SU-DHL-6 (cell line): Measurements from ENCODE around the gene OLIG2.

Source experiments
- H2AFZ ChIP-seq: fragments of 200-600 bp; sonication (generic); 2 replicates; pipeline ENCODE4 v1.6.1; 2014; ENCODE audit warnings: low read depth, mild to moderate bottlenecking, moderate library complexity, mixed read lengths, antibody characterized with exemption, low read length; ENCODE audit not compliant: severe bottlenecking
- H3F3A ChIP-seq: fragments of 200-600 bp; shearing (Covaris generic); 2 replicates; pipeline ENCODE4 v1.6.0; 2016; ENCODE audit warnings: antibody characterized with exemption, mild to moderate bottlenecking; ENCODE audit not compliant: insufficient read depth
- H3K27ac ChIP-seq: fragments of 200-600 bp; sonication (generic); 2 replicates; pipeline ENCODE4 v1.5.1; 2016; ENCODE audit warnings: low read depth, mild to moderate bottlenecking, low read length, moderate library complexity, mixed read lengths
- H3K27me3 ChIP-seq: fragments of 200-600 bp; sonication (generic), shearing (Covaris generic); 2 replicates; pipeline ENCODE4 v1.6.0; 2014; ENCODE audit warnings: mild to moderate bottlenecking, low read length
- H3K36me3 ChIP-seq: fragments of 200-600 bp; sonication (generic); 2 replicates; pipeline ENCODE4 v1.6.1; 2014; ENCODE audit warnings: mild to moderate bottlenecking, low read length, mixed read lengths
- H3K4me2 ChIP-seq: fragments of 300-600, 200-600 bp; shearing (Covaris generic), sonication (generic); 2 replicates; pipeline ENCODE4 v1.6.0; 2014; ENCODE audit warnings: low read length, low read depth, mild to moderate bottlenecking; ENCODE audit not compliant: poor library complexity, severe bottlenecking
- H3K4me3 ChIP-seq: fragments of 200-600 bp; sonication (generic); 2 replicates; pipeline ENCODE4 v1.5.1; 2014; ENCODE audit warnings: antibody characterized with exemption, low read length, mild to moderate bottlenecking, mixed read lengths; ENCODE audit not compliant: insufficient read depth, poor library complexity, severe bottlenecking
- H3K79me2 ChIP-seq: fragments of 200-600 bp; sonication (generic); 2 replicates; pipeline ENCODE4 v1.6.1; 2014; ENCODE audit warnings: mild to moderate bottlenecking, low read length, moderate library complexity; ENCODE audit not compliant: insufficient read depth
- H3K9ac ChIP-seq: fragments of 200-600 bp; sonication (generic); 2 replicates; pipeline ENCODE4 v1.7.0; 2014; ENCODE audit warnings: mild to moderate bottlenecking, low read length
- H3K9me2 ChIP-seq: fragments of 200-600 bp; sonication (generic); replicated peaks from 2 replicates; pipeline ENCODE4 v1.6.1; 2014; ENCODE audit warnings: low read length; ENCODE audit not compliant: insufficient read depth
- H3K9me3 ChIP-seq: fragments of 200-600 bp; sonication (generic); 2 replicates; pipeline ENCODE4 v1.6.1; 2014; ENCODE audit warnings: low read length, mixed read lengths; ENCODE audit not compliant: insufficient read depth
- H4K20me1 ChIP-seq: fragments of 200-600 bp; sonication (generic); 2 replicates; pipeline ENCODE4 v1.6.1; 2014; ENCODE audit warnings: low read depth, mild to moderate bottlenecking, antibody characterized with exemption, low read length, moderate library complexity, mixed read lengths
- EZH2phosphoT487 ChIP-seq: fragments of 200-600 bp; sonication (generic), shearing (Covaris generic); conservative IDR thresholded peaks from 2 replicates; pipeline ENCODE4 v1.6.1; 2018; ENCODE audit warnings: mild to moderate bottlenecking, antibody characterized with exemption, low read length, moderate library complexity, mixed read lengths
- TF ChIP-seq, protein P1 (sequence below): fragments of 200-600 bp; sonication (generic); IDR thresholded peaks from one replicate; pipeline ENCODE4 v1.5.1; 2017; ENCODE audit warnings: antibody characterized with exemption, mild to moderate bottlenecking, low read length, moderate library complexity; ENCODE audit not compliant: insufficient read depth, poor library complexity, severe bottlenecking

Gene OLIG2

DNA sequence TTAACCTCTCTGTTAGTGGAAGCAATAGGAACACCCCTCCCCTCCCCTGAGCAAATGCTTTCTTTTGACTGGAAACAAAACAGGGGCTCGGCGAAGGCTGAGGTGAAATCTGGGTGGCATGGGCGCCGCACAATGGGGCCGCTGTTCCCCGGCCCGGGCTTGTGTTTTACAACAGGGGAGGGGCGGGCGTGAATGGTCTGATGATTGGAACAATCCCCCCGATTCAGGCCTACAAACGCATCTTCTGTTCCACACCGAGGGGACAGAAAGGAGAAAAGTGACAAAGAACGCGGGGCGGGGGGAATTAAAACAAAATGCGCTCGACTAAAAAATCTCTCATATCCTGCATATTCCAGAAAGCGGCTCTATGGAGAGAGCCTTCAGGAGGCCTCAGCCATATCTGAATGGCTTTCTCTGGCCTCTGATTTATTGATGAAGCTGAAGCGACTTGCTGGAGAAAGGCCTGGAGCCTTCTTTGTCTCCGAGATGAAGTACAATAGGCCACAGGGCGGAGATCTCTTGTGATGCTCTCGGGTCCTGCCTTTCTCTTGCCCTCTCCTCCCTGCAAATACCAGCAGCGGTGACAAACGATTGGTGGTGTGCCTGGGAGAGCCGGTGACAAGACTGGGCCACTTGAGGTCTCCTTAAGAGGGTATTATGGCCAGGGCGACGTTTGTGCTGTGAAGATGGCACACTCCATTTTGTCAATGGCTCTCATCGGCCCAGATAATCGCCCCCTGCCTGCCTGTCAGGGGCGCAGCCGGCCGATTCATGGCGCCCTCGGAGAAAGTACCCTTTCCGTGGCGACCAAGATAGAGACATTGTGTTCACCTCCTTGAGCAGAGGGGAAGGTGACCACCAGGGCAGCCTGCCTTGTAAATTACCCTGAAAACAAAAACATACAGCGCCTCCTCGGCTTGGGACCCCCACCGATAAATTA is 47.1 kb upstream of the OLIG2 start:
- Histone ChIP-seq H4K20me1 (no peaks in the 10 kb centered on the region), H3K4me2 (no peak overlapping the region), H3K9ac (no peak overlapping the region), H3K4me3 (no peak overlapping the region), H3K9me2 (no peaks in the 10 kb centered on the region), H3K79me2 (no peaks in the 10 kb centered on the region), H3K27ac (no peak overlapping the region), H3K27me3 (no peaks in the 10 kb centered on the region), H2AFZ (no peak overlapping the region), H3K36me3 (no peaks in the 10 kb centered on the region), H3F3A (no peaks in the 10 kb centered on the region), H3K9me3 (no peaks in the 10 kb centered on the region)
- TF ChIP-seq, protein P1, sequence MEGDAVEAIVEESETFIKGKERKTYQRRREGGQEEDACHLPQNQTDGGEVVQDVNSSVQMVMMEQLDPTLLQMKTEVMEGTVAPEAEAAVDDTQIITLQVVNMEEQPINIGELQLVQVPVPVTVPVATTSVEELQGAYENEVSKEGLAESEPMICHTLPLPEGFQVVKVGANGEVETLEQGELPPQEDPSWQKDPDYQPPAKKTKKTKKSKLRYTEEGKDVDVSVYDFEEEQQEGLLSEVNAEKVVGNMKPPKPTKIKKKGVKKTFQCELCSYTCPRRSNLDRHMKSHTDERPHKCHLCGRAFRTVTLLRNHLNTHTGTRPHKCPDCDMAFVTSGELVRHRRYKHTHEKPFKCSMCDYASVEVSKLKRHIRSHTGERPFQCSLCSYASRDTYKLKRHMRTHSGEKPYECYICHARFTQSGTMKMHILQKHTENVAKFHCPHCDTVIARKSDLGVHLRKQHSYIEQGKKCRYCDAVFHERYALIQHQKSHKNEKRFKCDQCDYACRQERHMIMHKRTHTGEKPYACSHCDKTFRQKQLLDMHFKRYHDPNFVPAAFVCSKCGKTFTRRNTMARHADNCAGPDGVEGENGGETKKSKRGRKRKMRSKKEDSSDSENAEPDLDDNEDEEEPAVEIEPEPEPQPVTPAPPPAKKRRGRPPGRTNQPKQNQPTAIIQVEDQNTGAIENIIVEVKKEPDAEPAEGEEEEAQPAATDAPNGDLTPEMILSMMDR, result no peak
- TF ChIP-seq EZH2phosphoT487, result no peak

GRCh38 chr21:32979598-32980268 is 46.0 kb upstream of the OLIG2 start:
- H3K36me3 ChIP-seq, result no peaks in the 10 kb centered on the region
- no peaks in the 10 kb centered on the region for H3F3A ChIP-seq
- no peak overlapping the region for H2AFZ ChIP-seq
- no peaks in the 10 kb centered on the region for H3K27me3 ChIP-seq
- TF ChIP-seq, protein P1, result no peak
- no peak for TF ChIP-seq EZH2phosphoT487
- H4K20me1 ChIP-seq, result no peaks in the 10 kb centered on the region
- H3K9me2 ChIP-seq, result no peaks in the 10 kb centered on the region
- no peak overlapping the region for H3K9ac ChIP-seq
- H3K27ac ChIP-seq, result no peak overlapping the region
- H3K9me3 ChIP-seq, result no peaks in the 10 kb centered on the region
- H3K4me2 ChIP-seq, result no peak overlapping the region
- no peaks in the 10 kb centered on the region for H3K79me2 ChIP-seq
- H3K4me3 ChIP-seq, result no peak overlapping the region

DNA sequence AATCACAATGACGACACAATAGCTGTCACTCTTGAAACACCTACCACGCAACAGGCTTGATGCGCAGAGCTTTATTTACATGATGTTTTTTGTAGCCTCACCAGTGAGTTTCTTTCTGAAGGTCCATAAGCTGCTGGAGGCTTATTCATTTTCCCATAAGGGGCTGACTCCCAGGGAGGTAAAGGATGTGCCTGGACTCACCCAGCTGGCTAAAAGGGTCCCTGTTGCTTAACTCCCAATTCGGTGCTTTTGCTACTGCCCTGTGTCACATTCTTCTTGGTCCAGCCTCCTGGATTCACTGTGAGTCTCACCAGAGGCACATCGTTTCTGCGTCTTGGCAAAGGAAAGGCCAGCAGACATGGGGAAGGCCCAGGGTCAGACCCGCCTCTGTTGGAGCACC is 44.6 kb upstream of the OLIG2 start:
- no peak overlapping the region for H3K4me2 ChIP-seq
- no peak overlapping the region for H2AFZ ChIP-seq
- no peak overlapping the region for H3K9ac ChIP-seq
- no peaks in the 10 kb centered on the region for H3K9me3 ChIP-seq
- no peaks in the 10 kb centered on the region for H3K79me2 ChIP-seq
- no peaks in the 10 kb centered on the region for H3F3A ChIP-seq
- H3K36me3 ChIP-seq, result no peaks in the 10 kb centered on the region
- no peaks in the 10 kb centered on the region for H4K20me1 ChIP-seq
- TF ChIP-seq, protein P1, result no peak
- no peak for TF ChIP-seq EZH2phosphoT487
- H3K9me2 ChIP-seq, result no peaks in the 10 kb centered on the region
- no peaks in the 10 kb centered on the region for H3K27me3 ChIP-seq
- H3K4me3 ChIP-seq, result no peak overlapping the region
- H3K27ac ChIP-seq, result no peak overlapping the region
